RKO (cell line): Measurements from ENCODE around the gene TIAM1.

Experiments used
- DNase-seq: peaks from one replicate; pipeline ENCODE4 v3.0.0-alpha.2; 2016; ENCODE audit warnings: low spot score

Gene TIAM1

GRCh38 chr21:31201144-31201543 is 142.9 kb downstream of the TIAM1 start:
- no peak for DNase-seq

GRCh38 chr21:31198575-31198974 is 145.5 kb downstream of the TIAM1 start:
- peak; percentile 60 for DNase-seq

DNA sequence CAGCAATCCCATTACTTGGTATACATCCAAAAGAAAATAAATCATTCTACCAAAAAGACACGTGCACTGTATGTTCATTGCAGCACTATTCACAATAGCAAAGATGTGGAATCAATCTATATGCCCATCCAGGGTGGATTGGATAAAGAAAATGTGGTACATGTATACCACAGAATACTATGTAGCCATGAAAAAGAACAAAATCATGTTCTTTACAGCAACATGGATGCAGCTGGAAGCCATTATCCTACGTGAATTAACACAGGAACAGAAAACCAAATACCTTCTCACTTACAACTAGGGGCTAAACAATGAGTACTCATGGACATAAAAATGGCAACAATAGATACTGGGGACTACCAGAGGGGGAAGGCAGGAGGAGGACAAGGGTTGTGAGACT is 147.3 kb downstream of the TIAM1 start:
- no peak for DNase-seq

GRCh38 chr21:31195334-31196015 is 148.6 kb downstream of the TIAM1 start:
- no peak for DNase-seq

DNA sequence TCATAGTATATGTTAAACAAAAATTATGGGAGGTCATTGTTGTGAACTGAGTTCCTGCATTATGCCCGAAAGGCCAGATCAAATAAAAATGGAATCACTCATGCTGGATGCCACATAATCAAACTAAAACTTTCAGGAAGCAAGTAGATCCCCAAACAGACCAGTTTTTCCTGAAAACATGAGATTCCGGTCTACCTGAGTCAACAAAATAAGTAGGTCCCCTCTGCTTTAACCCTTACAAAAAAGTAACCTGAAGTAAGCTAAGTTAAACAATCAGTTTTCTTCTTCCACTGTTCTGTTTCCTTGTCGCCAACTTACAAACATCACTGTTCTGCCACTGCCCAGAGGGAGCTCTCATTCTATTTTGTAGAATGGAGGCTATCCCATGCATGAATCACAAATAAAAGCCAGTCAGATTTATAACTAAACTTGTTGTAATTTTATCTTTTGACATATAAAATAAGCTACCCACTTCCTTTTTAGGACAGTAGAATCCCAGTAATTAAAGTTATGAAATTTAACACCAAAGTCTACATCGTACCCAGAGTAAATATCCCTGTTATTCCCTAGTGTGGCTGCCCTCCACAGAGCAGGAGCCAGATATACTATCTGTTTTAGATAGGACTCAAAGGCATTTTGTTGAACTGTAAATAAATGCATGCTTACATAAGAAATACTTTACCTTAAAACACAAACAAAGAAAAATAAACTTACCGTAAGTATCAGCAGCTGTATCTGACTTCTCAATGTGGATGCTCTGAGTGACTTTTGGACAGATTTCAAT is 149.4 kb downstream of the TIAM1 start:
- DNase-seq = no peak

- no peak for DNase-seq
These were observed 150.3 kb downstream of the TIAM1 start for GRCh38 chr21:31193761-31194160.

- no peak for DNase-seq
These were observed 152.5 kb downstream of the TIAM1 start for GRCh38 chr21:31191553-31191952.

GRCh38 chr21:31190516-31190915 is 153.5 kb downstream of the TIAM1 start:
- DNase-seq = no peak

- DNase-seq = no peak
These were observed 156.6 kb downstream of the TIAM1 start for GRCh38 chr21:31187499-31187898.

GRCh38 chr21:31186916-31187315 is 157.1 kb downstream of the TIAM1 start:
- DNase-seq = no peak

DNA sequence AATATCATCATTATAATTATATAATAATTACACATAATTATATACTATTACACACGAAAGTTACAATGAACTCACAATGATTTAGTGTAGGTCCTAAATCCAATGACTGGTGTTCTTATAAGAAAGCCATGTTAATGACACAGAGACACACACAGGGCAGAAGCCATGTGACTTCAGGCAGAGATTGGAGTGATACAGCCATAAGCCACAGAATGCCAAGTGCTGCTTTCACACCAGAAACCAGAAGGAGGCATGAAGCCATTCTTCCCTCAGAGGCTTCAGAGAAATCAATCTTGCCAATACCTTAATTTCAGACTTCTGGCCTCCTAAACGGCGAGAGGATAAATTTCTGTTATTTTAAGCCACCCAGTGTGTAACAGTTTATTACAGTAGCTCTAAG is 158.4 kb downstream of the TIAM1 start:
- DNase-seq = no peak

- no peak for DNase-seq
These were observed 159.2 kb downstream of the TIAM1 start for GRCh38 chr21:31184876-31185275.

DNA sequence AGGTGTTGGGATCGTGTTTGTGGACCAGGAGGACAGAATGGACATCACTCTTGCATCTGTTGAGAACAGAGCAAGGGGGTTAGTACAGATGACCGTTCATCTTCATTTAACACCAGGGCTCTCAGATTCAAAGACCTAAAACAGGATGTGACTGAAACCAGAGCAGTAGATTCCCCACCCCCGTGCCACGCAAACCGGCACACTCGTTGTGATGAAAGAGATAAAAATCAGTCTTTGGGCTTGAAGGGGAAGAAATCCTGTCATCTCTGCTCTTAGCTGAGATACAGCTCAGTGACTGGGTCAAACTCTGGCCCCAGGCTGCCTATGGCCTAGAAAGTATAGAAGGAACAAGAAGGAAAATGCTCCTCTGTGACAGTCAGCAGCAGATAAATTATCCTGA is 159.6 kb downstream of the TIAM1 start:
- DNase-seq = no peak

DNA sequence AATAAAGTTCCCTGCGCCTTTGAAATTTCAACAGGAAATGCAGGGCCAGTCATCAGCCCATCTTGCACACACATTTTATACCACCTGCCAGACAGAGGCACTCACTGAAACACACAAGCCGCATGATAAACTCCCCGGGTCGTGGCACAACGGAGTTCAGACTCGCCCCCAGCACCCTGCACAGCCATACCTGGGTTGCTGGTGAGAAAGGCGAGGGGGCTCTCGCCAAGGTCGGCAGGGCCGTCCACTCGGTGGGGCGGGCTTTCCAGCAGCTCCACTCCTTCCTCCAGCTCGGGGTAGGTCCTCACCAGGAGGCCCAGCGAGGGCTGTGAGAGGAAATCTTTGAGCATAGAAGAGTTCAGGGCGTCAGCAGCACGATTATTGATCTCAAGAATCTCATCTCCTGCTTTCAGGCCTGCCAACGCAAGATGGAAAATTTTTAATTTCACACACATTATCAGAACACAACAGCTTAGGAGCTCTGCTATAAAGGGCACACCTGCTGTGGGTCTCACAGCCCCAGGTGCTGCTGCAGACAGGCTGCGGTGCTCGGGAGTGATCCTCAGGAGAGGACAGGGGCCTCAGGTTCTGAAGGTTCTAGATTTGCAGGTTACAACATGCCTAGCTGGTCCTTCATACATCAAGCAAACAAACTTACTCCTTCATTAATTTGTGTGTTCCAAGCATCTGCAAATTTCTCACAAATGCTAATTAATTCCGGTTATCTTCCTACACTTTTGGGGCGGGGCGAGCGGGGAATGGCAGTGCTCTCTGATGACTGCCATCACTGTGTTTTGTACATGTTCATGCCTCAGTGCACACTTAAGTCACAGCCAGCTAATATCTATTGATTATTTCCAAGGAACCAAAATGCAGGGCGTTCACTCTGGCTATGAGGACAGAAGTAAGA is 161.6 kb downstream of the TIAM1 start:
- no peak for DNase-seq

DNA sequence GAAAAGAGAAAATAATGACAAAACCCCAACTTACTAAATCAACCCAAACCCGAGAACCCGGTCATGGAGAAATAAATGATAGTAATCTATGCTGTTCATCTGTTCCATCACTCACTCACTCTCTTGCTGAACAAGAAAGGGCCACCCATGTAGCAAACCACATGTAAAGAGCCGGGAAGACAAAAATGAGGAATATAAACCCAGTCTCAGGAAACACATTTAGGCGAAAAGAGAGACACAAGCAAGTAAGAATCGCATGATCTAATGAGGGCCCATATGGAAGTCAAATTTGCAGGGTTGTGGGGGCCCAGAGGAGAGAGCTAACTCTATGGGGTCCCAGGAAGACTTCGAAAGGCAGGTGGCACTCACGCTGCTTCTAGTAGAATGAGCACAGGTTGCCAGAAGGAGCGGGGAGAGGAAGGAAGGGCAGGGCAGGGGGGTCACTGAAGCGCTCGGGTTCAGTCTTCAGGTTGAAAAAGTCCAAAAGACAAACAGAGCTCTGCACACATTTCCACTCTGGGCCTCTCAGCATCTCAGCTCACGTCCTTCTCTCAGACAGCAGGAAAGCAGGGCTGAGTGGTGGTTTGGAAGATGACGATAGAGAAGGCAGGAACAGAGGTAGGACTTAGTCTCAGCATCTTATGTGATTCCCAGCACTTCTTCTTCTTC is 162.8 kb downstream of the TIAM1 start:
- DNase-seq = no peak

DNA sequence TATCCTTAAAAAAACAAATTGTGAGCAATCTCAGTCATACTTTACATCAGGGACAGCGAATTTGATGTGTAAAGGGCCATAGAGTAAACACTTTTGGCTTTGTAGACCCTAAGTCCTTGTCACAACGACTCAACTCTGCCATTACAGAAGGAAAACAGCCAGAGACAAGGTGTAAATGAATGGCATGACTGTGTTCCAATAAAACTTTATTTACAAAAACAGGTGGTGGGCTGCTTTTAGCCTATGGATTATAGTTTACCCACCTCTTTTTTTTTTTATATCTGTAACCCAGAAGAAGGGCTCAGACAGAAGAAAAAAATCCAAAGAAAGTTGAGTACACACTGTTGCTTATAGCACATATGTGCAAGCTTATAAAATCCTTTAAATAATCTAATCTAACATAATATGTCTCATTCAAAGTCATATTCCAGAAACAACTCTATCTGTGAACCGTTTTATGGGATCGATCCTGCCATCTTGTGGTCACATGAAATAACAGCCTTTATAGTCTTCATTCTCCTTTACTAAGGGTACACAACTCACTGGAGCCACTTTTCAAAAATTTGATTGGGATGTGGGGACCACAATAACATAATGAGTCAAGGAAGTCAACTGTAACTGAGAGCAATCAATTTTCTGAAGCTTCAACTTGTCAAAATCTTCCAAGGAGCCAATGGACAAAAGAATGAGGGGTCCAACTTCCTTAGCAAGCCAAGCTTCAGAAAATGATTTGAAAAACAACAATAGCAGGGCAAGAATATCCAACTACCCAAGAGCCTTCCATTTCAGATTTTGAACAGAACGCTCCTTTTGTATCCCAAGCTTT is 163.6 kb downstream of the TIAM1 start:
- DNase-seq = peak; percentile 69

GRCh38 chr21:31176725-31177124 is 167.3 kb downstream of the TIAM1 start:
- DNase-seq = no peak

DNA sequence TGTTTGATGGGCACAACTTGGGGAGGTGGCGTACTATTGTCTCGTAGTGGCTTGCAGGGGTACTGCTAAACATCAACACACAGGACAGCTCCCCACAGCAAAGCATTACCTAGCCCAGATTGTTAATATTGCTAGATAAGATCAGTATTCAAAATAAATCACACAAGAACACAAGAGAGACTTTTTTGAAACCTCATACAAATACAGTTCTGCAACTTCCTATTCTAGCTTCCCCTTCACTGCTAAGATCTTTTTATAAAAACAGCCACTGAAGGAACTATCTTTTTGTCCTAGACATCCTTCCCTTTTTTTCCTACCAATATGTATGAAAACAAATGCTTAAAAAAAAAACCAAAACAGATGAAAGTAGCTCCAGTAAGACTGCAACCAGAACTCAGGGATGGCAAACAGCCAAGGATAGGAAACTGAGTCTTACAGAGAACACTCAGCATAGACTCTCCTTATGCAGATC is 167.9 kb downstream of the TIAM1 start:
- DNase-seq = no peak

DNA sequence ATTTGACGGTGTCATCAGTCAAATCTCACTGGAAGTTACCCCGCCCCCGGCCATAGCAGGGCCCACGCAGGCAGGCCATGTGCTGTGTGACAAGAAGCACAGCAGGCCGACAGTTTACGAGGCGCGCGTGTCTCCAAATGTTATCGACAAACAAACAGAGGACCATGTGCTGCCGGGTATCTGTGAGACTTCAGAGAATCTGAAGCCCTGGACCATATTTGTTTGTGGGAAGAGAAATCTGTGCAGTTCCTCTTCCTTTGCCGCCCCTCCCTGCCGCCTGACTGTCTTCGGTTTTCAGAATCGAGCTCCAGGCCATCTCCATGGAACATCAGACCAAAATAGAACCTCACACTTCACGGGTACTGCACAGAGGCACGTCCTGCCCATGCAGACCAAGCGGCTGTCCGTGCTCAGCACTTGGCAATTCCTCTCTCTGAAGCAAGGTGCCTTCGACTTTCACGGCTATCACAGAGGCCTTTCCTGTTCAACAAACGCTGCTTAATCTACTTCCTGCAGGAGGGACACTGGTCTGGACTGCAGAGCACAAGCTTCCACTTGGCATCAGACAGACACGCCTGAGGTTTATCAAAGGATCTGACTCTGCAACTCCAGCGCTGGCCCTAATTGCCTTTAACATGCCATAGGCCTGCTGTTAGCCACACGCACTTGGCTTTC is 170.0 kb downstream of the TIAM1 start:
- DNase-seq = no peak

- DNase-seq = no peak
These were observed 171.7 kb downstream of the TIAM1 start for GRCh38 chr21:31172328-31172727.
